AML-193 (cell line): Measurements from ENCODE around the gene LGALS3BP.
"Not testable (repeated sequence)": the region's sequence is repeated elsewhere in the genome, so short reads cannot be mapped to it uniquely, and the experiment has no call there.

Source experiments
- DNase-seq, 2 experiments: peaks; one replicate each; lab custom pipeline; 2025; lab: John Stamatoyannopoulos, UW

The LGALS3BP gene

DNA sequence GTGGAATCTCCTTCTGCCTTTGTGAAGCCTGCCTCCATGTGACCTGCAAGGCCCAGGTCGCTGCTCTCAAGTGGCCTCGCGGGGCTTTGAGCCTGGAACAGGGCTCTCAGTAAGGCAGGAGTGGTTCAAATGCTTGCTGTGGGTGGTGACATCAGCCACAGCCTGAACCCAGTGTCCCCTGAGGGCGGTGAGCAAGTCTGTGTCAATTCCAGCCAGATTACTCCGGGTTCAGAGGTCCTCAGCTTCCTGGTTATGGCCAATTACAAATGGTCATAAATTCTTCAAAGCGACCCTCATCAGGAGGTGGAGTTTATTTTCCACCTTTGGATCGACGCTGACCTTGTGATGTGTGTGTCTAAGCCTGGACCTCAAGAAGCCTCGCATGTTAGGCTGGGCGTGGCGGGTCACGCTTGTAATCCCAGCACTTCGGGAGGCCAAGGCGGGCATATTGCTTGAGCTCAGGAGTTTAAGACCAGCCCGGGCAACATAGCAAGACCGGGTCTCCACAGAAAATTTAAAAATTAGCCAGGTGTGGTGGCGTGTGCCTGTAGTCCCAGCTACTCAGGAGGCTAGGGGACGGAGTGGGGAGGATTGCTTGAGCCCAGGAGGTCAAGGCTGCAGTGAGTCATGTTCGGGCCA, 17.3 kb downstream of the LGALS3BP start:
- DNase-seq, result no peak

DNA sequence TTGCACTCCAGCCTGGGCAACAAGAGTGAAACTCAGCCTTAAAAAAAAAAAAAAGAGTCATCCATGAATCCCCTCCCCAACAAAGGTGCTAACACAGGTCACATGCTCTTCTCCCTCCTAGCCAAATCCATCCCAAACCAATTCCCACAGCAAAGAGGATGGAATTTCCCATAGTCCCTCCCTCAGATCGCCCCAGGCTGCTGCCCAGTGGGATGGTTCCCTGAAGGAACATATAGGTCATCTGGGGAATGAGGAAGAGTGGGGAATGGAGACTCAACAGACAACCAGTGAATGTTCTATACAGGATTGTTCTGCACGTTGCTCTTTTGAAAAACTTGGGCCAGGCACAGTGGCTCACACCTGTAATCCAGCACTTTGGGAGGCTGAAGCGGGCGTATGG, 18.2 kb downstream of the LGALS3BP start:
- no peak for DNase-seq

DNA sequence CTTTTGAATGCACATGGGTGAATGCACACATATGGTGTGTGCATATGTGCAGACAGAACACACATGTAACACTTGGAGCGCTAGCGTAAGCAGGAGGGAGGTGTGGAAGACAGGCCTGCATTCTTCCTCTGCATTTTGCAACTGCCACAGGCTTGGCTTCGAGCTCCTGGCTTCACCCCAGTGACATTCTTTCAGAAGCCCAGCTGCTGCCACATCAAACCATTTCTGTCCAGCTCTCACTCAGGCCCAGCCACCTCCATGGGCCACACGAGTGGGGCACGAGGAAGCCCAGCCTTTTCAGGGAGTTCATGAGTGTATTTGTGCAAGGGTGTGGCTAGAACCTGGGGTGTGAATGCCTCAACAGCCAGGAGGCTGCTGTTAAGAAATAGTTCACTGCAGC, 18.8 kb downstream of the LGALS3BP start:
- DNase-seq, result peak in 1 of 2 experiments; percentile 22

DNA sequence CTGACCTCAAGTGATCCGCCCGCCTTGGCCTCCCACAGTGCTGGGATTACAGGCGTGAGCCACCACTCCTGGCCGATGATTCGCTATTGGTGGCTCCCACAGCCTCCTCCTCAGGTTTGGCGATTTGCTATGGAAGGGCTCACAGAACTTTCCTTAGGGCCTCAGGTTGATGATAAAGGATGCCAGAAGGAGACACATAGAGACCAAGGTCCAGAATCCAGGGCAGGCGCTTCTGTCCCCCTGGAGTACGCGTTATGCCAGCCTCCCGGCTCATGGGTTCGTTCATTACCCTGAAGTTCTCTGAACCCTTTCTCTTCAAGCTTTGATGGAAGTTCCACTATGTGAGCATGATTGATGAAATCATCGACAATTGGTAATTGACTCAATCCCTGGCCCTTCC, 19.9 kb downstream of the LGALS3BP start:
- no peak for DNase-seq

DNA sequence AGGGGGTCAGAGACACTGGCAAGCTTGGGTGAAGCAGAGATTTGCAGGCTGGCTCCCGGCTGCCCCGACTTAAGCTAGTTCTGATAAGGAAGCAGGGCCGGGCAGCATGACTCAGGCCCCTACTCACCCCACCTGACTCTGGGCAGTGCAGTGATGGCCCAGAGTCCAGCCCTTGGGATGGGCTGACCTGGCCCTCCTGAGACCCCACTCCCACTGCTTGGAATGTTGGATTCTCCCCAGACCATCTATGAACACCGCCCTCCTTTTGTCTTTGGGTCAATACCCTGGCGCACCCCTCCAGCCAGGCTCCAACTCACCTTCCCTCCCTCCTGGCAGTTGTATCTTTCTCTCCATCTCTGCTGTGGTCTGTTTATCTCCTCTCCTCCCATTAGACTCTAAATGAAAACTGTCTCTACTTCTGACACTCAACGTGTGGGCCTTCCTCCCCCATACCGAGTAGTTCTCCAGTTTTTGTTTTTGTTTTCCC, 21.0 kb downstream of the LGALS3BP start:
- no peak for DNase-seq

DNA sequence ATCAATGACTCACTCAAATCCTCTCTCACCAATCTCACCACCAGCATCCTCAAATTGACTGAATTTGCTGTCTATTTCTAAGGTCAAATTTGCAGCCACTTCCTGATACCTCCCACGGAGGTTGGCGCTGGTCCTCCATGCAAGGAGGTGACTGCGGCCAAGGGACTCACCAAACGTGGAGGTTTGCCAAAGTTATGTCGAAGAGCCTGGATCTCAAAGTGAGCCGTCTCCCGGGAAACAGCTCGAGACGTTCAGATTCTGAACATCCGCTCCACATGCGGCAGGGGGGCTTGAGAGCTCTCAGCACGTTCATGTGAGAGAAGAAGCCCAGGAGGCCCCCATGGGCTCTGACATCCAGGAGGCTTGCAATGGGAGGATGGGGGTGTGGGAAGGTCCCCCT, 22.6 kb downstream of the LGALS3BP start:
- no peak for DNase-seq

DNA sequence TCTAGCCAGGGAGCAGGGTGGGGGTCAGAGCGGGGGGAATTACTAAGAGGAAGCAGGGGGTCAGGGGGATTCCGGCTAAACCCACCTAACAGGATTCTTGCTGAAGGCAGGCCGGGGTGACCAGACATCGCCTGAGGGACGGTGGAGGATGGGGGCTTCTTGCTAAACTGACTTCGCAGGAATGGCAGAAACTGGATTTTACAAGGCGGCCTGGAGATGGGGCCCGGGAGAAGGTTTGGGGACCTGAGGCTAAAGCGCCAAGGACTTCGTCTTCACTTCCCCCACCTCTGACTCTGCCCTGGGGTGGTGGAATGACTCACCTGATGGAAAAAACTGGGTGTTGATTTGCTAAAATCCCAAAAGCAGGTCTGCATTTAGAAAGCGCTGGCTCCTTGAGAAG, 23.5 kb downstream of the LGALS3BP start:
- no peak for DNase-seq

DNA sequence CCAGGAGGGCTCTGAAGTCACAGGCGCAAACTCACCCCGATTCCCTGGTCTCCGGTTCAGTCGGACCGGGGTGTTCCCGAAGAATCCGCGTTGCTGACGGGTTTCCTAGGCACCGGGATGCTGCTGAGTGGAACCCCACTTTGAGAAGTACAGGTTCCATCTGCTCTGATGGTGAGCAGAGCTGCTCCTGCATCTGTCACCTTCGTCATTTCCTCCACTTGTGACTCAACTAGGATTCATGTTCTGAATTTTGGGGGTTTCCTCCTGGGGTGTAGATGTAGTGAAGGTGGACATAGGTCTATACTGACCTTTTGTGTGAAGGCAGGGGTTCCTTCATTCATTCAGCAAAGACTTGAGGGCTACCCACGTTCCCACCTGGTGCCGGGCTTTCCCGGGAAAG, 25.0 kb downstream of the LGALS3BP start:
- no peak for DNase-seq

DNA sequence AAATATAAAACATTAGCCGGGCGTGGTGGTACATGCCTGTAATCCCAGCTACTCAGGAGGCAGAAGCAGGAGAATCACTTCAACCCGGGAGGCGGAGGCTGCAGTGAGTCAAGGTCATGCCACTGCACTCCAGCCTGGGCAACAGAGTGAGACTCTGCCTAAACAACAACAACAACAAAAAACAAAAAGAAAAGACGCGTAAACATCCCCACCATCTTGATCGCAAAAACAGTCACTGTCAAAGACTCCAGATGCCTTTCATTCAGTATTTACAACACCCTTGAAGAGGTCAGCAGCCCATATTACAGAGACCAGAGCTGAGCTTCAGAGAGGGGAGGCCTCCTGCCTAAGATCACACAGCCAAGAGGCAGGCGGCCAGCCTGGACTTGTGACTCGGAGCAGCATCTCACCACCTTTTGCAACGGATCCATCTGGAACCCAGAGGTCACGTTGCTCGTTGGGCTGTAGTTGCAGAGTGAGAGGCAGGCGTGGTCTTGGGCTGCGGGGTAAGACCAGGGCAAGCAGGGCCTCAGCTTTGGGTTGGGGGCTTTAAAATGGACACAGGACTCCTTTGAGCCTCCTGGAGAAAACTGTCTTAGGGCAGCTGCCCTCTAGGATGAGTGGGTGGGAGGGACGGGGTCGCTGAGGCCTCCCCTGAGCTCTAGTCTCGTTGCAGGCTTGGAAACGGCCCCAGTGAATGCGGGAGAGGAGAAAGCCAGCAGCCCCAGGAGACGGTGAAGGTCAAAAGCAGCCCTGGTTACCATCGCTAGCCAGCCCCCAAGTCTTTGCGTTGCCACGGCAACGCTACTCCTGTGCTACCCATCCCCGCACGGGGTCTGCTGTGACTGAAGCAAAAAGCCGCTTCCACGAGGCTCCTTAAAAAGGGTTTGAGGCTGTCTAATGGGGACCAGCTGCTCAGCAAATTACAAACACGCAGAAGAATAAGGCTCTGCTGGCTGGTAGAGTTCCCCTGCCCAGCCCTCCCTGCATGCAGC, 26.1 kb downstream of the LGALS3BP start:
- no peak for DNase-seq

DNA sequence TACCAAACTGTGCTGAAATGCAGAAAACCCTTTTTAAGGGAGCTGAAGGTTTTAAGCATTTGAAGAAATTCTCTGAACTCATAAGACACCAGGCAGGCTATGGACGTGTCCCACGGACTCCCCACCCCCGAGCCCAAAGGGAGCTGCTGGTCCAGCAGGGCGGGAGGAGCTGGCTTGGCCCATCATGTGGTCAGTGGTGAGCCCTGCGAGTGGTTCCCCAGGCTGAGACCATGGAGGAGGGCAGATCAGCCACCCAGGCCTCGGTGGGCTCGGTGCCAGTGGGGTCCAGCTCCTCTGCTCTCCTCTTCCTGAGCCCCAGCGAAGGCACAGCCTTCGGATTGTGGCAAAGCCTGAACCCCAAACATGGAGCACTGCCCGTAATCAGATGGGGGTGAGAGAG, 27.0 kb downstream of the LGALS3BP start:
- DNase-seq, result no peak

DNA sequence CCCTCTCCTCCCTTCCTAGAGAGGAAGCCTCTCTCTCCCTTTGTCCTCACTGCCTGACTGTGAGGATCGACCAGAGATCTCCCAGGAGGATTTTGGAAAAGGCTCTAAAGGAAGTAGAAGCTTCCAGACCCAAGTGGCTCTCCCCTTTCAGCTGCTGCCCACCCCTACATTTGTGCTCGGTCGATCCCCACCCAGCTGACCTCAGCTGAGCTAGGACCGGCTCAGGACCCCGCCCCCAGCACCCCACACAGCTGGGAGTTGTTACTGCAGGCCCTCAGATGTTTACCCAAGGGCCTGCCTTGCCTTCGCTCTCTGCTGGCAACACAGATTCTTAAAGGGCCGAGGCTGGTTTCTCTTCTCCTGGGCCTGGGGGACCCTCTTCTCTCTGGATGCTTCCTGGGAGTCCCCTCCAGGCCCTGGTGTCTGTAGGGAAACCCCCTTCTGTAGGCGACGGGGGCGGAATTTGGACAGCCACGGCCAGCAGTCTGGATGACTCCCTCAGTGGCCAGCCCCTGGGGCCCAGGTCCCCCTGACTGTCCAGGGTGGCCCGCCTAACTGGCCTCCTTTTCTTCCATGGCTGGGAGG, 27.7 kb downstream of the LGALS3BP start:
- DNase-seq, result no peak

DNA sequence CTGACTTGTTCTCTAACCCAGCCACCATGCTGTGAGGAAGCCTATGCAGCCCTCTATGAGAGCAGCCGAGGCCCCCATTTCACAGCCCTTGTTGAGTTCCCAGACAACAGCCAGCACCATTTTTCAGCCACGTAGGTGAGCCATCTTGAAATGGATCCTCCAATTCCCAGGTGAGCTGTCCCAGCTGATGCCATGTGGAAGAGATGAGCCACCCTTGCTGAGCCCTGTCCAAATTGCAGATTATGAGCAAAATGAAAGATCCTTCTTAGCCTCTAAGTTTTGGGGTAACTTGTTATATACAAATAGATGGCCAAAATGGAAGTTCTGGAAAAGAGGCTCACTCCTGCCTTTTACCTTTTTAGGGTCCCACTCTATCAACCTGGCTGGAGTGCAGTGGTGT, 28.9 kb downstream of the LGALS3BP start:
- no peak for DNase-seq

DNA sequence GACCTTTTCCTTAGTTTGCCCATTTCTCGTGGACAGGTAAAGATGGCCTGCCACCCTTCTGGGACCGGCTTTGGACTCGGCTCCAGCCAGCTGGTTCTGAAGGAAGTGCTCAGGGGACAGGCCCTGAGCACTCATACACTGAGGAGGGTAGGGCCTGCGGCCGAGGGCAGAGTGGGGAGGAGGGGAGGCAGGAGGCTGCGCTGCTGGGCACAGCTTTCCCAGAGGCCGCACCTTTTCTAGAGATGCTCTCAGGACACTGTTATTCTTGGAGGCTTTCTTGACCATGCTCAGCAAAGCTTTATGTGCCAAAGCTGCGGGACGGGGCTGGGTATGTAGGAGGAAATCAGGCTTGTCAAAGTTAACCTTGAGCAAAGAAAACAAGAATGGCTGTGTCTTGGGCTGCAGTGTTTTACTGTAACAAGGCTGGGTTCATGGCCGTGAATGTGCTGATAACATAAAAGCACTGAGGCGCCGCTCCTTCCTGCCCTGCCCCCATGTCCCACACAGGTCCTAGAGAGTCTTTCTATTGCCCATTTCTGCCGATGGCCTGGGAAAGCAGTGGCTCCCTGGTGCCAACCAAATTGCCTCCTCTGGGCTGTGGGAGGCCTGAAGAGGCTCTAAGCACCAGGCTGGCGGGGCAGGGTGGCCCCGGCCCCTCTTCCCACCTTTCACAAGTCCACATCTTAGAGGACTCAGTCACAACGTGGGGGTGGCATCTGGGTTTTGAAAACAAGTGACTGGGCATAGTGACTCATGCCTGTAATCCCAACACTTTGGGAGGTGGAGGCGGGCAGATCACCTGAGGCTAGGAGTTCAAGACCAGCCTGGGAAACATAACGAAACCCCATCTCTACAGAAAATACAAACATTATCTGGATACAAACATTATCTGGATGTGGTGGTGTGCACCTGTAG, 32.2 kb downstream of the LGALS3BP start:
- no peak for DNase-seq

DNA sequence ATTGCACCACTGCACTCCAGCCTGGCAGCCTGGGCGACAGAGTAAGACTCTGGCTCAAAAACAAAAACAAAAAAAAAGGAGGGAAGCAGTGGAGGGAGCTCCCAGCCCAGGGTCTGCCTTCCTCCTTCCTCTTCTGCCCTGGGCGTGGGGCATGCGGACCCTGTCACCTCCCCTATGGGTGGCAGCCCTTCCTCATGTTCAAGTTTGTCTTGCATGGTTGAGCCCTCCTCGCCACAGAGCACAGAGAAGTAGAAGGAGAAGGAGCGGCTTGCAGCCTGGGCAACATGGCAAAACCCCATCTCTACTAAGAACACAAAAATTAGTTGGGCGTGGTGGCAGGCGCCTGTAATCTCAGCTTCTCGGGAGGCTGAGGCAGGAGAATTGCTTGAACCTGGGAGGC, 33.1 kb downstream of the LGALS3BP start:
- DNase-seq, result no peak

DNA sequence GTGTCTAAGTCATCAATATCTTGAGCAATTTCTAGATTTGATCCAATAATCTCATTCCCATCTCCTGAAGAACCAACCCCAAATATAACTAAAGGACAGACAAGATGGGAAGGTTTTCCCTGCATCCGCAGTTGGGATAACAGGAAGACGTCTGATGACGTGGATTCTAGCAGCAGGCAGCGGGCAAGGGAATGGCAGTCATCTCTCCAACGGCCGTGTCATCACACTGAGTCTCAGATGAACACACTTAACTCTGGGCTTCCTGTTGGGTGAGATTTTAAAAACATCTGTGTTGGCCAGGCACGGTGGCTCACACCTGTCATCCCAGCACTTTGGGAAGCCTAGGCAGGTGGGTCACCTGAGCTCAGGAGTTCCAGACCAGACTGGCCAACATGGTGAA, 33.6 kb downstream of the LGALS3BP start:
- DNase-seq, result no peak

DNA sequence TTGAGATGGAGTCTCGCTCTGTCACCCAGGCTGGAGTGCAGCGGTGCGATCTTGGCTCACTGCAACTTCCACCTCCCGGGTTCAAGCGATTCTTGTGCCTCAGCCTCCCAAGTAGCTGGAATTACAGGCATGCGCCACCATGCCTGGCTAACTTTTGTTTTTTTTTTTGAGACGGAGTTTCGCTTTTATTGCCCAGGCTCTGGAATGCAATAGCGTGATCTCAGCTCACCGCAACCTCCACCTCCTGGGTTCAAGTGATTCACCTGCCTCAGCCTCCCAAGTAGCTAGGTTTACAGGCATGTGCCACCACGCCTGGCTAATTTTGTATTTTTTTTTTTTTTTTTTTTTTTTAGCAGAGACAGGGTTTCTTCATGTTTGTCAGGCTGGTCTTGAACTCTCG, 34.3 kb downstream of the LGALS3BP start:
- DNase-seq, result not testable (repeated sequence)

DNA sequence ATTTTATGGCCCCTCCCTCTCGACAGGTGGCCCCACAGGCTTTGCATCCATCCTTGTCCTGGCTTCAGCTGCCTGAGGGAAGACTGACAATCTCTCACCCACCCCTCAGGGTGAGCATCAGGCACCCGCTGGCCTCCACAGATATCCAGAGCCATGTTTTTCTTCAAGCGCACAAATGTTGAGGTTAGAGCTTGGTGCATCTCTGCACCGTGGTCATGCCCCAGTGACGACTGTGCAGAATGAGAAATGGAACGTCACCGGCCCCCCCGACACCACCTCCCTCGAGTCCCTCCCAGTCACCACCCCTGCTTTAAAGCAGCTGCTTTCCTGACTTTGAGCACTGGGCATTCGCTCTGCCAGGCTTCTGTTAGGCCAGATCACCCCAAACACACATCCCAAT, 34.8 kb downstream of the LGALS3BP start:
- no peak for DNase-seq

DNA sequence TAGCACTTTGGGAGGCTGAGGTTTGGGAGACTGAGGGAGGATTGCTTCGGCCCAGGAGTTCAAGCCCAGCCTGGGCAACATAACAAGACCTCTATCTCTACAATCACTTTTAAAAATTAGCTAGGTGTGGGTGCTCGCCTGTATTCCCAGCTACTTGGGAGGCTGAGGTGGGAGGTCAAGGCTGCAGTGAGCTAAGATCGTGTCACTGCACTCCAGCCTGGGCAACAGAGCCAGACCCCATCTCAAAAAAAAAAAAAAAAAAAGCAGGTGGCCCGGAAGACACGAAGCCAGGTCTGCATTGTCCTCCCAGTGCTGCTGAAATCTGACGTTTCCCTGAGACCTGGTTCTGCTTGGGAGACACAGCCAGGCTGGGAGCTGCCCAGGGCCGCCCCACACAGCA, 35.7 kb downstream of the LGALS3BP start:
- DNase-seq, result no peak

DNA sequence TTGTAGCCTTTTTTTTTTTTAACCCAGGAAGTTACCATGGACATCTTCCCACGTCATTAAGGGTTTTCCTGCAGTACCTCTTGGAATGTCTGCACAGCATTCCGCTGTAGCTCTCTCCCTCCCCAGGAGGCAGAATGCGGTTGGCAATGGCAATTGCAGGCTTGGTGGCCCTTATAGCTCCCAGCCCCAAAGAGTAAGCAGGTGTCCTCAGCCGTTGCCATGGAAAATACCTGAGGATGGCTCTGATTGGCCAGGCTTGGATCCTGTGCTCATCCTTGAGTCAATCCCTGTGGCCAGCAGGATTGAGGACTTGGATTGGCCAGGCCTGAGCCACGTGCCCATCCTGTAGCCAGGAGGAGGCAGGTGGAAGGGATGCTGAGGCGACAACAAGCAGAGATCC, 39.0 kb downstream of the LGALS3BP start:
- no peak for DNase-seq

DNA sequence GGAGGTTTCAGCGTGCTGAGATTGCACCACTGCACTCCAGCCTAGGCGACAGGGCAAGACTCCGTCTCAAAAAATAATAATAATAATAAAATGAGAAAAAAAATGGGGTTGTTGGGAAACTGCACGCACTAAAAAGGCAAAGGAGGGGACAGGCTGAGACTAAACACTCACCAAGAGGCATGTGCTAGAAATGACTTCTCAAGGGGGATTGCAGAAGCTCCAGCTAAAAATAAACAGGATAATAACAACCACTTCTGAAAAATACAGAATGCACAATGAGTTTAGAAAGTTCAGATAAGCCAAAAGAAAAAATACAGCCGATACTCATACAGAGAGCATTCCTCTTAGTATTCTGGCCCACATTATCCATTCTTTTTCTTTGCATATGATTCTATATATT, 39.5 kb downstream of the LGALS3BP start:
- no peak for DNase-seq

DNA sequence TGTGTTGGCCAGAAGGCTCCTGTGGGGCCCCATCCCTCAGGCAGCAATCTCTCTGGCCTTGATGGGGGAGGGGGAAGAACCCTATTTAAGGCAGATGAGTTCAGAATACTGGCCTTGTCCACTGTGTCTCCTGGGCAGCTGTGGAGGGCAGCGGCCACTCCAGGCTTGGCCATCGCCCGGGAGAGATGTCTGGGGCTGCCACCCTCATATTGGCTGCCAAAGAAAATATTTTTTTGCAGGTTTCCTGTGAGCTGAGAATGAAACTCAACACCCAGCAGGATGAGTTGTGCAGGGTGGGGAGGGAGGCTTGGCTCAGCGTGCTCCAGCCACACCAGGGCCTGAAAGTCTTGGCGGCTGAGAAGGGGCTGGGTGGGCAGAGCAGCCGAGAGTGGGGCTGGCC, 40.1 kb downstream of the LGALS3BP start:
- no peak for DNase-seq

DNA sequence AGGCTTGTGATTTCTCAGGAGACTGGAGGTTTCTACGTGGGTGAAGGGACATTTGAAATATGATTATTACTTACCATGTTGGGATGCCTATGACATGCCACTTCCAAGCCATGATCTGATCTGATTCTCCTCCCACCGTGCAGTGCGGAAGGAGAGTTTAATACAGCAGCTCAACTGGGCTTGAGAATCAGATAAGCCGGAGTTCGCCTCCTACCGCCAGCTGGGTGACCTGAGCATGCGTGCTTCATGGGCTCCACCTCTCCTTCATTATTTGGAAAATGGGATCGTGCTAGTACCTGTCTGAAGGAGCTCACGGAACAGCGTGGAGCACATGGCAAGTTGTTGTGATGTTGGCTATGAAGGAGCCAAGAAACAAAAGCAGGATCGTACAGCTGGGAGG, 42.2 kb downstream of the LGALS3BP start:
- no peak for DNase-seq
